Upper lobe of right lung (tissue), 1 donor: ENCODE measurements around the gene RPS15. TPM values are rescaled to one million over a fixed set of nuclear protein-coding genes. Genes with fewer than 3 reads are reported as not detected.

Source experiments
- ATAC-seq: fragments of 200-7000 bp; cut with Tn5 transposase; one replicate; pipeline ENCODE4 v1.9.1; 2020; ENCODE audit warnings: mild to moderate bottlenecking, moderate library complexity
- DNase-seq: peaks from one replicate; pipeline ENCODE4 v3.0.0-alpha.2; 2020
- H3K27ac ChIP-seq: fragments of 200-600 bp; one replicate; pipeline ENCODE4 v1.8.0; 2022
- H3K27me3 ChIP-seq: fragments of 200-600 bp; one replicate; pipeline ENCODE4 v1.8.0; 2022; ENCODE audit warnings: mild to moderate bottlenecking
- H3K36me3 ChIP-seq: fragments of 200-600 bp; one replicate; pipeline ENCODE4 v1.8.0; 2022
- H3K4me1 ChIP-seq: fragments of 200-600 bp; one replicate; pipeline ENCODE4 v1.8.0; 2022
- H3K4me3 ChIP-seq: fragments of 200-600 bp; one replicate; pipeline ENCODE4 v1.8.0; 2022; ENCODE audit warnings: mild to moderate bottlenecking
- H3K9me3 ChIP-seq: fragments of 200-600 bp; one replicate; pipeline ENCODE4 v1.8.0; 2022
- CTCF ChIP-seq: fragments of 200-600 bp; IDR thresholded peaks from one replicate; pipeline ENCODE4 v1.8.0; 2022; ENCODE audit warnings: antibody characterized with exemption
- intact Hi-C: fragments of 100-400 bp; cut with DNase I; formaldehyde crosslinking; loops from one replicate; pipeline ENCODE4 v1.11.0; 2022
- total RNA-seq: library from RNA; stranded (reverse); fragmentation: NEBNext Ultra II Directional; extraction: Animal tissue kit (Norgen Biotek cat#: 25700); gene quantifications from one replicate; pipeline ENCODE4 v1.2.1, GENCODE V29; 2021
- donor health status: DM: no; HTN: yes; CAD: no; lungs with severe emphysema.

The RPS15 gene
- total RNA-seq, 1 donor from 2014 or later = 841 TPM

GRCh38 chr19:1425102-1425837 is 12.9 kb upstream of the RPS15 start:
- ATAC-seq (no peak), DNase-seq (no peak)
- H3K27ac ChIP-seq = no peak overlapping the region
- intact Hi-C loops = no loop called here
- no peak overlapping the region for H3K4me3 ChIP-seq
- no peaks in the 10 kb centered on the region for H3K9me3 ChIP-seq
- peaks cover 97% of the 10 kb centered on the region for H3K36me3 ChIP-seq
- H3K4me1 ChIP-seq = no peaks in the 10 kb centered on the region
- no peak for TF ChIP-seq CTCF
- H3K27me3 ChIP-seq = no peaks in the 10 kb centered on the region

- Histone ChIP-seq H3K27ac (no peak overlapping the region), H3K27me3 (no peaks in the 10 kb centered on the region), H3K4me1 (no peaks in the 10 kb centered on the region), H3K4me3 (no peak overlapping the region), H3K9me3 (no peaks in the 10 kb centered on the region), H3K36me3 (peaks cover 97% of the 10 kb centered on the region)
- DNase-seq = no peak
- no peak for ATAC-seq
- TF ChIP-seq CTCF = no peak
- intact Hi-C loops = no loop called here
These were observed 12.3 kb upstream of the RPS15 start for GRCh38 chr19:1425902-1426301.

GRCh38 chr19:1426736-1427135 is 11.5 kb upstream of the RPS15 start:
- no peak overlapping the region for H3K4me3 ChIP-seq
- peaks cover 97% of the 10 kb centered on the region for H3K36me3 ChIP-seq
- intact Hi-C loops = no loop called here

GRCh38 chr19:1427221-1427920 is 10.8 kb upstream of the RPS15 start:
- TF ChIP-seq CTCF = no peak
- intact Hi-C loops = no loop called here
- peaks cover 97% of the 10 kb centered on the region for H3K36me3 ChIP-seq
- no peak overlapping the region for H3K4me3 ChIP-seq
- H3K4me1 ChIP-seq = no peaks in the 10 kb centered on the region
- DNase-seq = no peak
- H3K27me3 ChIP-seq = no peaks in the 10 kb centered on the region
- H3K27ac ChIP-seq = no peak overlapping the region
- ATAC-seq = no peak
- no peaks in the 10 kb centered on the region for H3K9me3 ChIP-seq

More at GRCh38 chr19:1426736-1427135, 11.5 kb upstream of the RPS15 start:
- Histone ChIP-seq H3K4me1 (no peaks in the 10 kb centered on the region), H3K9me3 (no peaks in the 10 kb centered on the region), H3K27ac (no peak overlapping the region), H3K27me3 (no peaks in the 10 kb centered on the region)
- no peak for TF ChIP-seq CTCF
- DNase-seq (no peak), ATAC-seq (no peak)

- no peak for DNase-seq
- Histone ChIP-seq H3K9me3 (no peaks in the 10 kb centered on the region), H3K4me1 (no peaks in the 10 kb centered on the region), H3K27me3 (no peaks in the 10 kb centered on the region), H3K36me3 (peaks cover 97% of the 10 kb centered on the region), H3K4me3 (no peak overlapping the region), H3K27ac (no peak overlapping the region)
- intact Hi-C loops = no loop called here
- TF ChIP-seq CTCF = no peak
- no peak for ATAC-seq
These were observed 9.3 kb upstream of the RPS15 start for GRCh38 chr19:1428738-1429391.
